CD14-positive monocyte (primary cell): Measurements from ENCODE around the gene BCORL1. TPM values are rescaled to one million over a fixed set of nuclear protein-coding genes. Genes with fewer than 3 reads are reported as not detected.
A peak's percentile ranks its signal among the peaks of the same experiment; 100 is the strongest.

Experiments used
- DNase-seq, 3 donors: peaks; one replicate each; pipeline ENCODE4 v3.0.0-alpha.2; 2011 to 2022
- H2AFZ ChIP-seq: 2 replicates; pipeline ENCODE4 v1.6.0; 2012; ENCODE audit warnings: mild to moderate bottlenecking, low read depth, low read length, inconsistent platforms; ENCODE audit not compliant: insufficient read depth, poor library complexity, severe bottlenecking
- H3K27ac ChIP-seq, 2 donors: 1 replicate in 1 of 2; 2 replicates in 1 of 2; pipeline ENCODE4 v1.5.1; 2012 to 2013; ENCODE audit warnings: low read length in 2 of 2, control low read depth in 1 of 2, inconsistent platforms in 1 of 2, low read depth in 1 of 2, mild to moderate bottlenecking in 1 of 2
- H3K27me3 ChIP-seq, 2 donors: one replicate each; pipeline versions ENCODE4 v1.6.0 to v1.6.1; 2011 to 2013; ENCODE audit warnings: low read length in 2 of 2; ENCODE audit not compliant: control insufficient read depth in 2 of 2, insufficient read depth in 2 of 2
- H3K36me3 ChIP-seq, 2 donors: replicated peaks in 1 of 2; 1 replicate in 1 of 2; 2 replicates in 1 of 2; pipeline versions ENCODE4 v1.5.1 to v1.6.1; 2012 to 2013; ENCODE audit warnings: low read length in 2 of 2, control low read depth in 1 of 2, inconsistent platforms in 1 of 2, mild to moderate bottlenecking in 1 of 2; ENCODE audit not compliant: insufficient read depth in 2 of 2, control insufficient read depth in 1 of 2
- H3K4me1 ChIP-seq, 2 donors: 1 replicate in 1 of 2; 2 replicates in 1 of 2; pipeline versions ENCODE4 v1.5.1 to v1.6.1; 2012 to 2013; ENCODE audit warnings: low read length in 2 of 2, control low read depth in 1 of 2, inconsistent platforms in 1 of 2, mild to moderate bottlenecking in 1 of 2, moderate library complexity in 1 of 2; ENCODE audit not compliant: insufficient read depth in 2 of 2, control insufficient read depth in 1 of 2
- H3K4me2 ChIP-seq: replicated peaks from 2 replicates; pipeline ENCODE3; 2012; ENCODE audit warnings: low read length, moderate library complexity, mild to moderate bottlenecking; ENCODE audit not compliant: poor library complexity, severe bottlenecking; ENCODE audit errors: extremely low read depth
- H3K4me3 ChIP-seq, 3 experiments: fragments of 200-600 bp in 1 of 3; sonication (generic) in 1 of 3; replicated peaks in 1 of 3; 1 replicate in 2 of 3; 2 replicates in 1 of 3; pipeline ENCODE4 v1.5.1; 2011 to 2013; ENCODE audit warnings: low read length in 3 of 3, mild to moderate bottlenecking in 3 of 3, control low read depth in 2 of 3, low read depth in 2 of 3, inconsistent platforms in 1 of 3, moderate library complexity in 1 of 3
- H3K79me2 ChIP-seq: 2 replicates; pipeline ENCODE4 v1.6.0; 2012; ENCODE audit warnings: mild to moderate bottlenecking, control low read depth, inconsistent platforms, low read length, moderate library complexity; ENCODE audit not compliant: insufficient read depth
- H3K9ac ChIP-seq: 2 replicates; pipeline ENCODE4 v1.6.0; 2017; ENCODE audit warnings: low read length, mild to moderate bottlenecking; ENCODE audit not compliant: insufficient read depth, poor library complexity, severe bottlenecking
- H3K9me3 ChIP-seq, 2 donors: replicated peaks in 1 of 2; 1 replicate in 1 of 2; 2 replicates in 1 of 2; pipeline versions ENCODE4 v1.5.1 to v1.6.1; 2012 to 2013; ENCODE audit warnings: low read length in 2 of 2, control low read depth in 1 of 2; ENCODE audit not compliant: control insufficient read depth in 1 of 2, insufficient read depth in 1 of 2
- H4K20me1 ChIP-seq: 2 replicates; pipeline ENCODE4 v1.6.0; 2012; ENCODE audit warnings: mild to moderate bottlenecking, low read length, control low read depth, moderate library complexity; ENCODE audit not compliant: insufficient read depth
- H3K27ac Mint-ChIP-seq, 7 donors: one replicate each; pipeline ENCODE4 v1.8.0; 2020; ENCODE audit warnings: mild to moderate bottlenecking in 7 of 7, mixed read lengths in 7 of 7, moderate library complexity in 6 of 7, inconsistent platforms in 2 of 7
- H3K27me3 Mint-ChIP-seq, 3 donors: one replicate each; pipeline ENCODE4 v1.8.0; 2021 to 2022; ENCODE audit warnings: low read depth in 3 of 3, mild to moderate bottlenecking in 3 of 3, mixed read lengths in 3 of 3, moderate library complexity in 3 of 3, inconsistent platforms in 1 of 3
- H3K36me3 Mint-ChIP-seq, 2 donors: one replicate each; pipeline ENCODE4 v1.8.0; 2020; ENCODE audit warnings: mixed read lengths in 2 of 2, inconsistent platforms in 1 of 2, mild to moderate bottlenecking in 1 of 2
- H3K4me1 Mint-ChIP-seq: one replicate; pipeline ENCODE4 v1.8.0; 2020; ENCODE audit warnings: mild to moderate bottlenecking, mixed read lengths
- H3K4me3 Mint-ChIP-seq, 2 donors: one replicate each; pipeline ENCODE4 v1.8.0; 2020; ENCODE audit warnings: mild to moderate bottlenecking in 2 of 2, mixed read lengths in 2 of 2, moderate library complexity in 1 of 2
- H3K9me3 Mint-ChIP-seq, 7 donors: one replicate each; pipeline ENCODE4 v1.8.0; 2020 to 2022; ENCODE audit warnings: mixed read lengths in 7 of 7, mild to moderate bottlenecking in 6 of 7, moderate library complexity in 6 of 7, inconsistent platforms in 2 of 7
- WGBS: methylation state at CpG from one replicate; pipeline ENCODE4 v1.1.5; 2013; ENCODE audit warnings: missing lambda C conversion rate; ENCODE audit not compliant: insufficient coverage; 5-methylcytosine and 5-hydroxymethylcytosine counted together
- intact Hi-C, 2 donors: fragments of 100-400 bp; cut with micrococcal nuclease; formaldehyde crosslinking; loops; one replicate each; pipeline versions ENCODE4 v1.15.0 to v1.15.1; 2023
- polyA plus RNA-seq, 3 donors: library from polyadenylated mRNA; depleted of rRNA in 1 of 3; unstranded in 2 of 3; stranded (reverse) in 1 of 3; fragments of 300-500 nt in 2 of 3; fragments of >200 nt in 1 of 3; fragmentation: Illumina TruSeq in 2 of 3; gene quantifications; 1 replicate in 2 of 3; 2 replicates in 1 of 3; pipeline ENCODE4 v1.2.3, GENCODE V29; 2012 to 2021
- TF ChIP-seq, protein P1 (sequence below): fragments of 200-600 bp; IDR thresholded peaks from one replicate; pipeline ENCODE4 v1.8.0; 2022; ENCODE audit warnings: antibody characterized with exemption, mild to moderate bottlenecking

BCORL1 gene
- polyA plus RNA-seq, 3 donors: 0.69 to 2.4 (median 0.72) TPM

DNA sequence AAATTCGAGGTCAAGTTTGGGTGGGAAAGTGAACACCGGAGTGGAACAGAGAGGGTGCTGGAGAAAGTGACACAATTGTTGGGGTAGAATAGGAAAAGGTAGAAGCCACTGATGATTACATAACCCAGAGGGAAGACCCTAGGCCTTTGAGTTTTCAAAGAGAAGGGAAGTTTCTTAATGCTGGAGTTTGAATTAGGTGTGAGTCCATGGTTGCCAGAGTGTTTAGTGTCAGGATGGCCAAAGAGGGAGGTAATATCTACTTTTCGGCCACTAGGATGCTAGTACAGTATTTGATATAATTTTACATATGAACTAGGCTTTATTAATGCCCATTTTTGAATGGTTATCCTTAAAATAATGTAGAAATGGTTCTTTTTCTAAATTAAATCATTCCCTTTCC, 5.4 kb downstream of the BCORL1 start:
- peaks cover 2 to 6% (median 3%) of the 10 kb centered on the region in 3 donors for H3K27me3 Mint-ChIP-seq
- H3K4me1 Mint-ChIP-seq: peaks cover 26% of the 10 kb centered on the region
- peaks cover 0 to 5% (median 0%) of the 10 kb centered on the region in 7 donors for H3K9me3 Mint-ChIP-seq
- peaks cover 7% of the 10 kb centered on the region in 2 donors for H3K4me1 ChIP-seq
- TF ChIP-seq, protein P1, sequence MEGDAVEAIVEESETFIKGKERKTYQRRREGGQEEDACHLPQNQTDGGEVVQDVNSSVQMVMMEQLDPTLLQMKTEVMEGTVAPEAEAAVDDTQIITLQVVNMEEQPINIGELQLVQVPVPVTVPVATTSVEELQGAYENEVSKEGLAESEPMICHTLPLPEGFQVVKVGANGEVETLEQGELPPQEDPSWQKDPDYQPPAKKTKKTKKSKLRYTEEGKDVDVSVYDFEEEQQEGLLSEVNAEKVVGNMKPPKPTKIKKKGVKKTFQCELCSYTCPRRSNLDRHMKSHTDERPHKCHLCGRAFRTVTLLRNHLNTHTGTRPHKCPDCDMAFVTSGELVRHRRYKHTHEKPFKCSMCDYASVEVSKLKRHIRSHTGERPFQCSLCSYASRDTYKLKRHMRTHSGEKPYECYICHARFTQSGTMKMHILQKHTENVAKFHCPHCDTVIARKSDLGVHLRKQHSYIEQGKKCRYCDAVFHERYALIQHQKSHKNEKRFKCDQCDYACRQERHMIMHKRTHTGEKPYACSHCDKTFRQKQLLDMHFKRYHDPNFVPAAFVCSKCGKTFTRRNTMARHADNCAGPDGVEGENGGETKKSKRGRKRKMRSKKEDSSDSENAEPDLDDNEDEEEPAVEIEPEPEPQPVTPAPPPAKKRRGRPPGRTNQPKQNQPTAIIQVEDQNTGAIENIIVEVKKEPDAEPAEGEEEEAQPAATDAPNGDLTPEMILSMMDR: no peak
- no peak overlapping the region for H3K9ac ChIP-seq
- H3K4me3 ChIP-seq: no peak overlapping the region
- no peak overlapping the region for H3K4me3 Mint-ChIP-seq
- H3K36me3 Mint-ChIP-seq: peaks cover 2 to 3% of the 10 kb centered on the region in 2 donors
- H3K27ac ChIP-seq: no peak overlapping the region
- H3K4me2 ChIP-seq: no peak overlapping the region
- no peaks in the 10 kb centered on the region for H3K9me3 ChIP-seq
- no peak overlapping the region for H2AFZ ChIP-seq
- DNase-seq: no peak
- intact Hi-C loops: no loop called here
- WGBS: 17% methylated on average over 1 of the region's 3 CpGs
- peaks cover 3% of the 10 kb centered on the region for H3K79me2 ChIP-seq
- no peaks in the 10 kb centered on the region for H3K36me3 ChIP-seq
- H4K20me1 ChIP-seq: peaks cover 7% of the 10 kb centered on the region
- no peaks in the 10 kb centered on the region for H3K27me3 ChIP-seq
- H3K27ac Mint-ChIP-seq: peak overlapping the region in 1 of 7 donors; percentile 18

DNA sequence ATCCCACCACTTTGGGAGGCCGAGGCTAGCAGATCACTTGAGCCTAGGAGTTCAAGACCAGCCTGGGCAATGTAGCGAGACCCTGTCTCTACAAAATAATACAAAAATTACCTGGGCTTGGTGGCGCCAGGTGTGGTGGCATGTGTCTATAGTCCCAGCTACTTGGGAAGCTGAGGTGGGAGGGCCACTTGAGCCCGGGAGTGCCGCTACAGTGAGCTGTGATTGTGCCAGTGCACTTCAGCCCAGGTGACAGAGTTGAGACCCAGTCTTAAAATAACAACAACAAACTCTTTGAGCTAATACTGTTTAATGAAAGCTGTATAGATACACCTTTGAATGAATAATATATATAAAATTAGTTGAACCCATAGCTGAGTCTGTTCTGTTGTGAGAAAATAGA, 9.7 kb downstream of the BCORL1 start:
- Histone ChIP-seq H3K9me3 (no peaks in the 10 kb centered on the region), H3K4me2 (no peak overlapping the region), H3K79me2 (peaks cover 17% of the 10 kb centered on the region), H3K4me1 (peaks cover 25 to 26% of the 10 kb centered on the region in 2 donors), H3K27ac (no peak overlapping the region), H4K20me1 (no peaks in the 10 kb centered on the region), H2AFZ (no peak overlapping the region), H3K4me3 (no peak overlapping the region), H3K36me3 (no peaks in the 10 kb centered on the region), H3K27me3 (no peaks in the 10 kb centered on the region), H3K9ac (no peak overlapping the region)
- TF ChIP-seq, protein P1: no peak
- H3K27me3 Mint-ChIP-seq: peaks cover 0 to 4% (median 0%) of the 10 kb centered on the region in 3 donors
- intact Hi-C loops: no loop called here
- peaks cover 0 to 2% (median 0%) of the 10 kb centered on the region in 7 donors for H3K9me3 Mint-ChIP-seq
- no peak overlapping the region for H3K4me3 Mint-ChIP-seq
- H3K27ac Mint-ChIP-seq: no peak overlapping the region
- no CpG with 5 or more reads among the region's 5 CpGs for WGBS
- H3K4me1 Mint-ChIP-seq: peaks cover 36% of the 10 kb centered on the region
- DNase-seq: no peak
- H3K36me3 Mint-ChIP-seq: peaks cover 0 to 2% of the 10 kb centered on the region in 2 donors
